T-helper 1 cell treated with Interleukin-12 subunit alpha and Interleukin-12 subunit beta and Interleukin-4 antibody, amounts not matched to agents 30 ng/mL and 1 ng/mL, for 36 hours (primary cell): Measurements from ENCODE around the gene POMGNT1. TPM values are rescaled to one million over a fixed set of nuclear protein-coding genes. Genes with fewer than 3 reads are reported as not detected.
"Not testable (repeated sequence)": the region's sequence is repeated elsewhere in the genome, so short reads cannot be mapped to it uniquely, and the experiment has no call there.

Experiments used
- intact Hi-C: fragments of 100-400 bp; cut with micrococcal nuclease; formaldehyde crosslinking; loops from one replicate; pipeline ENCODE4 v1.15.1; 2024
- total RNA-seq: library from RNA; stranded (reverse); gene quantifications from 2 replicates; pipeline ENCODE4 v1.2.3, GENCODE V29; 2022

The POMGNT1 gene
- total RNA-seq: 45.3 and 51.2 TPM in 2 replicates

DNA sequence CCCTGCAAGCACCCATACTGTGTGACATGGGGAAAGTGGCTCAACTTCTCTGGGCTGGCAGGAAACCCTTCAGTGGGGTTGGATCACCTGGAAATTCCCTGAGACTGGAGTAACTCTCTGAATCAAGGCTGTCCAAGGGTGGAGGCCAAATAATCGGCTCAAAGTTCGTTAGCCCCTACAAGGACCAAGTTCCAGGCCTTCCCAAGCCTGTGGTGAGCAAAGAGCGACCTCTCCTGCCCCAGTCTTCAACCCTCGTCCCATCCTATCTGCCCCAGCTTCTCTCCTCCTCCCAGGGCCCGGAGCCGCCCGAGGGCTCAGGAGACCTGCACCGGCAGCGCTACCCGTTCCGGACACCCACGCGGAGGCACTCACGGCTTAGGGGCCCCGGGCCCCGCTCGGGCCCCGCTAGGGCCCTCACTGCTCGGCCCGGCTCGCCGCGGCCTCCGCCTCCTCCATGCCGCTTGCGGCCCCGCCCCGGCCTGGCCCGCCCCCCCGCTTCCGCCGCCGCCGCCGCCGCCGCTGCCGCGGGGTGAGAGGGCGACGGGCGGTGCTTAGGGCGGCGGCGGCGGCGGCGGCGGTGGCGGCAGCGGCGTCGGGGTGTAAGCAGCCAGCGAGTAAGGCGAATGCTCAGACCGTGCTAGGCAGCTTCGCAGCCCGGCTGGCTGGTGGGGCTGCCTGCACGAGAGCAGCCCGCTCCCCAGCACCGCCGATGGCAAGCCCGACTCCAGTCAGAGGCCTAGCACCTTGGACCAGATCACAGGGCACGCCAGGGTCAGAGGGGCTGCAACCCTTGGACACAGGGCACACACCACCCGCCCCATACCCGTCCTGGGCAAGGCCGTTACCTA lies at the start of gene POMGNT1:
Gene POMGNT1, minus strand, starts transcription at position 471 of the 848 bp plus-strand sequence. CDS start 613 bp downstream, outside the sequence.
- intact Hi-C loops: loop anchor here (1.0 to 10.0 kb wide), 12 partner anchors 25 to 1183 kb away; partner anchors contain the start of genes CCDC163, GPBP1L1, HECTD3 and LRRC41

DNA sequence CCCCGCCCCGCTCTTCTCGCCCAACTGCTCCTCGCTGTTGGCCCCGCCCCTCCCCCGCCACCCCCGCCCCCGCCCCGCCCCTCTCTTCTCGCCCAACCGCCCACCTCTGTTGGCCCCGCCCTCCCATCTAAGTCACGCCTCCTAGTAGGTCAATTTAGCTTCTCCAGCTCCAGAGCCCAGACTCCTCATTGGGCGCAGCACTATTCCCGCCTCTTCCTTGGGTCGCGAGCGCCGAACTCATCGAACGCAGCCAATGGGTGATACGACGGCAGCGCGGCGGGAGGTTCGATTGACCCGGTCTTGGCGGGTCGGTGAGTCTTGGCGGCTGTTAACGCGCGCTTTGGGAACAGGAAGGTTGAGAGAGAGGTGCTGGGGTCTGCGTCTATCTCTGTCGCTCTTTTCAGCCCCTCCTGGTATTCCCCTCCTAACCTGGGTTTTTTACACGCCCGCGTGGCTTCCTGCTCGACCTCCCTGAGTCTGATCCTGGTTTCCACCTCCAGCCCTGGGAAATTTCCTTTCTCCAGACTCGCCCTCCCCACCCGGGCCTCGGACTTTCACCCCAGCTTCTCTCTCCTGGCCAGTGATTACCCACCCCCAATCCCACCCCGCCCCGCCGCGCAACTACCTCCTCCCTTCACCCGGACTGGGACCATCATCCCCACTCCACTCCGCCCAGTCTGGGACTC lies 49.3 kb upstream of the POMGNT1 start, which contains the start of gene RAD54L:
Gene RAD54L, plus strand, starts transcription at position 328 of the 686 bp plus-strand sequence. CDS start 643 bp downstream, outside the sequence.
- intact Hi-C loops: loop anchor here (1.0 to 5.0 kb wide), 16 partner anchors 49 to 1440 kb away; partner anchors contain the start of genes BTBD19, CCDC163, DYNLT4 and EFCAB14

DNA sequence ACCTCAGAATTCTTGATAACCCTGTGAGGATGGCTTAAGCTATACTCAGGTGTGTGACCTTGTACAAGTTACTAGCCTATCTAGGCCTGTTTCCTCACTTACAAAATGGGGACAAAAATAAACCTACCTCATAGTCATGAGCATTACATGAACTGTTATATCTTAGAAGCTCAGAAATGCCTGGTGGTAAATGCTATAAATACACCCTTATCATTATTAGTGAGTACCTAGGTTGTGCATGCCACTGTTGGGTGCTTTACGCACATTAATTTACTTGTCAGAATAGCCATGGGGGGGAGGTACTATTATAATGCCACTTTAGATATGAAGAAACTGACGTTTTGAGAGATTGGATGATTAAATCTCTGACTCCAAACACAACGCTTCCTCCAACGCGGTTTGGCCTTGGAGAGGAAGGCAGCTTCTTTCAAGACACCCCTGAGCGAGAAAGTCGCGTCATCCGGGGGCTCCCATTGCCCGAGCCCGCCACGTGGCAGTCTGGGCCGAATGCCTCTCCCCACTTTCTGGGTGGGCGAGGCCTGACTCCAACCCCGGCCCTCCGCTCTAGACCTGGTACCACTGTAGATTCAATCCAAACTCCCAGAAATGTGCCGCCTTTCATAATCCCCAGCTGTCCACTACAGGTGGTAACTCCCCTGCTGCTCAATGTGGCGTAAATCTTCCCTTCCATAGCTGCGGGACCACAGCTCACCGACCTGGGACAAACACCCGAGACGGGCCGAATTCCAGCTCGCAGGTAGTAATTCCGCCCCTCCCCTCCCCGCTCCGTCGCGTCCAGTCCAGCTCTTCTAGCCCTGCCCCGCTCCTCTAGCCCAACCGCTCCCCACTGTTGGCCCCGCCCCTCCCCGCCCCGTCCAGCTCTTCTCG lies 48.6 kb upstream of the POMGNT1 start:
- intact Hi-C loops: loop anchor here (1.0 to 5.0 kb wide), 16 partner anchors 48 to 1439 kb away; partner anchors contain the start of genes BTBD19, CCDC163, DYNLT4 and EFCAB14

DNA sequence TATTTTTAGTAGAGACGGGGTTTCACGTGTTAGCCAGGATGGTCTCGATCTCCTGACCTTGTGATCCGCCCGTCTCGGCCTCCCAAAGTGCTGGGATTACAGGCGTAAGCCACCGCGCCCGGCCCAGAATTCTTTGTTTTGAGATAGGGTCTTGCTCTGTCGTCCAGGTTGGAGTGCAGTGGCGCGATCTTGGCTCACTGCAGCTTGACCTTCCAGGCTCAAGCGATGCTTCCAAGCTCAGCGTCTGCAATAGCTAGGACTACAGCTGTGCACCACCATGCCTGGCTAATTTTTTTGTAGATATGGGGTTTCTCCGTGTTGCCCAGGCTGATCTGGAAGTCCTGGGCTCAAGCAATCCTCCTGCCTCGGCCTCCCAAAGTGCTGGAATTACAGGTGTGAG lies 47.9 kb upstream of the POMGNT1 start:
- intact Hi-C loops: loop anchor here (2.0 to 5.0 kb wide), 4 partner anchors 473 to 1439 kb away; partner anchors contain the start of genes BTBD19, DYNLT4, EFCAB14 and EIF2B3

DNA sequence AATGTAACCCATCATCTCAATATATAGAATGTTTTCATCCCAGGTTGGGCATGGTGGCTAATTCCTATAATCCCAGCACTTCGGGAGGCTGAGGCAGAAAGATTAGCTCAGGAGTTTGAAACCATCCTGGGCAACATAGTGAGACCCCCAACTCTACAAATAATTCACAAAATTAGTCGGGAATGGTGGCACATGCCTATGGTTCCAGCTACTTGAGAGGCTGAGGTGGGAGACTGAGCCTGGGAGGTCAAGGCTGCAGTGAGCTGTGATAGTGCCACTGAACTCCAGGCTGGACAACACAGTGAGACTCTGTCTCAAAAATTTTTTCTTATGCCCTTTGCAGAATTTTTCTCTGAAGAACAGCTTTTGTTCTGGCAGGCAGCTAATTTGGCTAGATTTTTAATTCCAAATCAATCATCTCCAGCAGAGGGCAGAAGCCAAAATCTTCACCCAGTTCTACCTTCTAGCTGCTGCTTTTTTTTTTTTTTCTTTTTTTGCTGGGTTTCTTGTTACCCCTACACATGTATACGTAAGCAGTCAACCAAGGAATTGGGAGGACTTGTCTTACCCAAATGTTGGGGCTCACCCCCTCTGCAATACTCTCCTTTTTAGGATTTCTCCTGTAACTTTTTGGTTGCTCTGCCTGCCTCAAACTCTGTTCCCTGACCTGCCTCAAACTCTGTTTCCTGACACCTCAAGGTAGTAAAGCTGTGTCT lies 46.6 kb upstream of the POMGNT1 start:
- intact Hi-C loops: loop anchor here (1.0 to 5.0 kb wide), 2 partner anchors 103 to 1438 kb away; partner anchors contain the start of genes BTBD19 and DYNLT4

DNA sequence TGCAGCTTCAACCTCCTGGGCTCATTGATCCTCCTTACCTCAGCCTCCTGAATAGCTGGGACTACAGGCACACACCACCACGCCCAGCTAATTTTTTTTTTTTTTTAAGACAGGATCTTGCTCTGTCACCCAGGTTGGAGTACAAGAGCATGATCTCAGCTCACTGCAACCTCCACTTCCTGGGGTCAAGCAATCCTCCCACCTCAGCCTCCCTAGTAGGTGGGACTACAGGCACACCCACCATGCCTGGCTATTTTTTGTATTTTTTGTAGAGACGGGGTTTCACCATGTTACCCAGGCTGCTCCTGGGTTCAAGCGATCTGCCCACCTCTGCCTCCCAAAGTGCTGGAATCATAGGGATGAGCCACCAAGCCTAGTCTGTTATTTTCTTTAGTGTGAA lies 45.6 kb upstream of the POMGNT1 start:
- intact Hi-C loops: not testable (repeated sequence)

DNA sequence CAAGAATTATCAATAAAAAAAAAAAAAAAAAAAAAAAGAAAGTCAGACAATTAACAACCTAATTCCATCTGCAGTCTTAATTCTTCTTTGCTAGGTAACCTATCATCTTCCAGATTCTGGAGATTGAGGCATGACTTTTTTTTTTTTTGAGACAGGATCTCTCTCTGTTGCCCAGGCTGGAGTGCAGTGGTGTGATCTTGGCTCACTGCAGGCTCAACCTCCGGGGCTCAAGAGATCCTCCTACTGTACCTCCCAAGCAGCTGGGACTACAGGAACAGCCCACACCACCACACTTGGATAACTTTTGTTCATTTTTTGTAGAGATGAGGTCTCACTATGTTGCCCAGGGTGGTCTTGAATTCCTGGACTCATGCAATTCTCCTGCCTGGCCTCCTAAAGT lies 44.7 kb upstream of the POMGNT1 start:
- intact Hi-C loops: no loop called here

DNA sequence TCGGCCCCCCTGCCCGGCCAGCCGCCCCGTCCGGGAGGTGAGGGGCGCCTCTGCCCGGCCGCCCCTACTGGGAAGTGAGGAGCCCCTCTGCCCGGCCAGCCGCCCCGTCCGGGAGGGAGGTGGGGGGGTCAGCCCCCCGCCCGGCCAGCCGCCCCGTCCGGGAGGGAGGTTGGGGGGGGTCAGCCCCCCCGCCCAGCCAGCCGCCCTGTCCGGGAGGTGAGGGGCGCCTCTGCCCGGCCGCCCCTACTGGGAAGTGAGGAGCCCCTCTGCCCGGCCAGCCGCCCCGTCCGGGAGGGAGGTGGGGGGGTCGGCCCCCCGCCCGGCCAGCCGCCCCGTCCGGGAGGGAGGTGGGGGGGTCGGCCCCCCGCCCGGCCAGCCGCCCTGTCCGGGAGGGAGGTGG lies 43.5 kb upstream of the POMGNT1 start:
- intact Hi-C loops: not testable (repeated sequence)

DNA sequence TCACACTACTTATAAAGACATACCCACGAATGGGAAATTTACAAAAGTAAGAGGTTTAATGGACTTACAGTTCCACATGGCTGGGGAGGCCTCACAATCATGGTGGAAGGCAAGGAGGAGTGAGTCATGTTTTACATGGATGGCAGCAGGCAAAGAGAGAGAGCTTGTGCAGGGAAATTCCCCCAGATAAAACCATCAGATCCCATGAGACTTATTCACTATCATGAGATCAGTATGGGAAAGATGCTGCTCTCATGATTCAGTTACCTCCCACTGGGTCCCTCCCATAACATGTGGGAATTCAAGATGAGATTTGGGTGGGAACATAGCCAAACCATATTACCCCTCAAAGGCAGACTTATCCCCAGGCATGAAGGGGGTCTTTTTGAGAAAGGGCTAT lies 40.6 kb upstream of the POMGNT1 start:
- intact Hi-C loops: not testable (repeated sequence)

DNA sequence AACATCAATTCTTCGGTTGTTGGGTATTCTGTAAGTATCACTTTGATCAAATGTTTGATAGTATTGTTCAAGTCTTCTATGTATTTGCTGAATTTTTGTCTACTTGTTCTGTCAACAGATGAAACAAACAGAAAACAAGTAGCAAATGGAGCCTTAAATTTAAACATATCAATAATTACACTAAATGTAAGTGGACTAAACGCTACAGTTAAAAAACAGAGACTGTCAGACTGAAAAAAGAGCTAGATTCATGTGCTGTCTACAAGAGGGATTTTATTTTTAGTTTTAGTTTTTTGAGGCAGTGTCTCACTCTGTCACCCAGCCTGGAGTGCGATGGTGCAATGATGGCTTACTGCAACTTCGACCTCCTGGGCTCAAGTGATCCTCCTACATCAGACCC lies 38.6 kb upstream of the POMGNT1 start:
- intact Hi-C loops: no loop called here

DNA sequence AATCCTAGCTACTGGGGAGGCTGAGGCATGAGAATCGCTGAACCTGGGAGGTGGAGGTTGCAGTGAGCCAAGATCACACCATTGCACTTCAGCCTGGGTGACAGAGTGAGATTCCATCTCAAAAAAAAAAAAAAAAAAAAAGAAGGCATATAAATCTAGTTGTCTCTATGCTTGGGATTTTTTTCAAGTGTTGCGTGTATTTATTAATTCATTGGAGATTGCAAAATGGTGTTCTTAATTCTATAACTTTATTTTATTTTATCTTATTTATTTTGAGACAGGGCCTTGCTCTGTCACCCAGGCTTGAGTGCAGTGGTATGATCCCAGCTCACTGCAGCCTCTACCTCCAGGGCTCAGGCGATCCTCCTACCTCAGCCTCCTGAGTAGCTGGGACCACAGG lies 33.0 kb upstream of the POMGNT1 start:
- intact Hi-C loops: not testable (repeated sequence)

DNA sequence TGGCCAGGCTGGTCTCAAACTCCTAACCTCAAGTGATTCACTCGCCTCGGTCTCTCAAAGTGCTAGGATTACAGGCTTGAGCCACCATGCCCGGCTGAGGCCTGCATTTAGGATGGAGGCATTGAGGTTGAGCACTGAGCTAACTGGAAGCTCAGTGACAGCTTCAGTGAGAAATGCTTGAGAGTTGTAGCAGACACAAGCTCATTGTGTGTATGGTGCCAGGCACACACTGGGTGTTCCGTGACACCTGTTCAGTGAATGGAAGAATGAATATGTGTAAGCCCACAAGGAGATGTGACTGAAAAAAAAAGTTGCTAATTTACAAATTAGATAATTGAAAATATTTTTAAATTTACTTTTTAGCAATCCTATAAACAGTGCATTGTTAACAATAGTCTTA lies 26.7 kb upstream of the POMGNT1 start:
- intact Hi-C loops: no loop called here

DNA sequence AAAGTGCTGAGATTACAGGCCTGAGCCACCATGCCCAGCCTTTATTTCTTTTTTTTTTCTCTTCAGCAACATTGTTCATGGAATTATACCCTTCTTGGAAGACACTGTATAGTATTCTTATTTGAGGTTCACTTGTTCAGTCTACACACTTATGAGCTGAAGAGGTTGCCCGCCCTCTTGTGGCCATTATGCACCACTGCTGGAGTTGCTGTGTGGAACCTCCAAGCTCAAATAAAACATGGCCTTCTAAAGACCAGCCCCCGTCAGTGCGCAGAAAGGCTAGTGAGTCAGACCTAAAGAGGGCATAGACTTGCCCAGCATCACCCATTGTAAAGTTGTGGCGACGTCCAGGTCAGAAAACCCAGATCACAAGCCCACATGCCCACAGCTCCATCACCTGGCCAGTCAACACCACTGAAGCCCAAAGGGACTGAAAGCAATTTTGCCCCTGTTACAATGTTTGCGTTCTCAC lies 25.3 kb upstream of the POMGNT1 start:
- intact Hi-C loops: loop anchor here (1.0 kb wide), 4 partner anchors 25 to 186 kb away; partner anchors contain the start of gene POMGNT1

DNA sequence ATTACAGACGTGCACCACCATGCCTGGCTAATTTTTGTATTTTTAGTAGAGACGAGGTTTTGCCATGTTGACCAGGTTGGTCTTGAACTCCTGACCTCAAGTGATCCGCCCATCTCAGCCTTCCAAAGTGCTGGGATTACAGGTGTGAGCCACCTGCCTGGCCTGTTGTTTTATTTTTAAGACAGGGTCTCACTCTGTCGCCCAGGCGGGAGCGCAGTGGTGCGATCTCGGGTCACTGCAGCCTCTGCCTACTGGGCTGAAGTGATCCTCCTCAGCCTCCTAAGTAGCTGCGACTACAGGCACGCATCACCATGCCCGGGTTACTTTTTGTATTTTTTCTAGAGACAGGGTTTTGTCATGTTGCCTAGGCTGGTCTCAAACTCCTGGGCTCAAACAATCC lies 24.8 kb upstream of the POMGNT1 start:
- intact Hi-C loops: loop anchor here (1.0 kb wide), 4 partner anchors 25 to 186 kb away; partner anchors contain the start of gene POMGNT1

DNA sequence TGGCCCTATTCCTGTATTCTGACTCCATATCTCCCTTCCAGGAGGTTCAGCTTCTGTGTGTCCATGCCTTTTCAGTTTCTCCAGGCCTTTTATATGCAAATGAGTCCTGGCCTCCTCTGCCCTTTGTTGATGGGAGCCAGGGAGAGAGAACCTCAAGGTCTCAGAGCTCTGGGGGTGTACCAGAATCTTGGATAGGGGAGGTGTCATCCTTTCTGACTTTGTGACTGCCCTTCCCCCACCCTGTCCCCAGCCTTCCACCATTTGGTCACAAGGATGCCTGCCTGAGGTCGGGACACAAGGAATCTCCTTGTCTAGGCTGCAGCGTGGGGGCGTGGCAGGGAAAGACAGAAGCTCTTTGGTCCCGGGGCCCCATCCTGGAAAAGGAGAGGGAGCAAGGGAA lies 23.5 kb upstream of the POMGNT1 start:
- intact Hi-C loops: no loop called here

DNA sequence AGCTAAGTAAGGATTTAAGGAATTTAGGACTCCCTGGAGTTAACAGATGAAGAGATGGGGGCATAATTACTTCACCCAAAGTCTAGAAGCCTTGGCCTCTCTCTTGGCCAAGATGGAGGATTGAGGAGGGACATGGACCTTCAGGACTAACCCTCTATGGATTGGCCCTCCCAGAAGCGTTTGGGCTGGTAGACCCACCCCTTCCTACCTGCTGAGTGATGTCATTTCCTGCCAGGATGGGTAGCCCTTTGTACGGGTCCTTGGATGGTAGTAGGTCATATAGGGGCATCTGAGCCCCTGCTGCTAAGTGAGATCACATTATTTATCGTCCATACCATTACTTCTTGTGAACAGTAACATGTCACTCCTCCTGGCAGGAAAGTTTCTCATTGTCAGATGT lies 22.6 kb upstream of the POMGNT1 start:
- intact Hi-C loops: no loop called here

DNA sequence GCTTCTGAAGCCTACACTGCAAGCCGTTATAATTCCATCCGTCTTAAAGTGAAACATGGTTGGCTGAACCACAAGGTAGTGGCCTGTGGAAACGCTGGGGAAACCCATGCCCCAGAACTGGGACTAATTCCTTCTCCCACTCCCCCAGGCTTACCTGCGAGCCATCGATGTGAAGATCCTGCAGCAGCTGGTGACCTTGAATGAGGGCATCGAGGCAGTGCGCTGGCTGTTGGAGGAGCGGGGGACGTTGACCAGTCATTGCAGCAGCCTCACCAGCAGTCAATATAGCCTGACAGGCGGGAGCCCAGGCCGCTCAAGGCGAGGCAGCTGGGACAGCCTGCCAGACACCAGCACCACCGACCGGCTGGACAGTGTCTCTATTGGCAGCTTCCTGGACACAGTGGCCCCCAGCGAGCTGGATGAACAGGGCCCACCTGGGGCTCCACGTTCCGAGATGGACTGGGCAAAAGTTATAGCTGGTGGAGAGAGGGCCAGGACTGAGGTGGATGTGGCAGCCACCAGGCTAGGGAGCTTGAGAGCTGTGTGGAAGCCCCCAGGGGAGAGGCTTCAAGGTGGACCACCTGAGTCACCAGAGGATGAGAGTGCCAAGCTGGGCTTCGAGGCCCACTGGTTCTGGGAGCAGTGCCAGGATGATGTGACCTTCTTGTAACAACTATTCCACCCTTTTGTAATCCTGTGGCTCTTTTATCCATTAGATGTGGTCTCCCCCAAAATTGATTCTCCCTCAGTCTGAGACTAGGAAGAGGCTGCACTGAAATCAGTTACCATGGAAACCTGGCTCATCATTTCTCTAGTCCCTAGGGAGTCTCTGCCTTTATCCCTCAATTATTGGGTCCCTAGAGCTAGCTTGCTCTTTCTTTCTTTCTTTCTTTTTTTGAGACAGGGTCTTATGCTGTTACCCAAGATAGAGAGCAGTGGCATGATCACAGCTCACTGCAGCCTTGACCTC lies 21.6 kb upstream of the POMGNT1 start:
- intact Hi-C loops: no loop called here

DNA sequence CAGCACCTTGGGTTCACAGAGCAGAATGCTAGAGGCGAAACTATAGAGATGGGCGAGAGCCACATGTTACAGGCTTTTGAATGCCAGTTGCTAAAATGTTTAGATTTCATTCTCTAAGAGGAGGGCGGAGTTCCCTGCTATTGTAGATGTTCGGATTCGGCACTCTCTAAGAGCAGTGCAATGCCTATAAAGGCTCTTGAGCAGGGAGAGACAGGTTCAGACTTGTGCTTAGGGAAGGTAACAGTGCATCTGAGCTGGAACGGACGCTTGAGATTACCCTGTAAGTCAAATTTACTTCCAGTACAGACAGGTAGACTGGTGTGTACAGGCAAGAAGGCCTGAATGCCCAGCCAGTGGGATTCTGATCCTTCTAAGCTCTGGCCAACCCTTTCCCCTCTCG lies 20.2 kb upstream of the POMGNT1 start:
- intact Hi-C loops: no loop called here

DNA sequence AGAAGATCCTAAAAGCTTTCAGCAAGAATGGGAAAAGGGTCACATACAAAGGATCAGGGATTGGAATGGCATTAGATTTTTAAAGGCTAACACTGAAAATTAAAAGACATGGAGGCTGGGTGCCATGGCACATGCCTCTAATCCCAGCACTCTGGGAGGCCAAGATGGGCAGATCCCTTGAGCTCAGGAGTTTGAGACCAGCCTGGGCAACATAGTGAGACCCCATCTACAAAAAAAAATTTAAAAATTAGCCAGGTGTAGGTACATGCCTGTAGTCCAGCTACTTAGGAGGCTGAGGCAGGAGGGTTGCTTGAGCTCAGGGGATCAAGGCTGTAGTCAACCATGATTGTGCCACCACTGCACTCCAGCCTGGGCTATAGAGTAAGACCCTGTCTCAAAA lies 17.3 kb upstream of the POMGNT1 start:
- intact Hi-C loops: no loop called here
